HepG2 (cell line): ENCODE results near the gene POLH. TPM values are rescaled to one million over a fixed set of nuclear protein-coding genes. Genes with fewer than 3 reads are reported as not detected.
A peak's percentile ranks its signal among the peaks of the same experiment; 100 is the strongest.

ENCODE experiments used
- AGO2 ChIP-seq: fragments of 200-400 bp; formaldehyde crosslinking; optimal IDR thresholded peaks from 2 replicates; pipeline ENCODE3; 2017; ENCODE audit warnings: mild to moderate bottlenecking, low read depth, low read length, moderate library complexity
- ARNTL ChIP-seq: sonication (generic); formaldehyde crosslinking; IDR thresholded peaks from 2 replicates; pipeline ENCODE4 v1.4.0; 2020; ENCODE audit warnings: mild to moderate bottlenecking, missing genetic modification reagents
- CHD2 ChIP-seq: IDR thresholded peaks from 2 replicates; pipeline ENCODE4 v1.6.1; 2011; ENCODE audit warnings: low read depth, low read length, improper control_type of control experiment
- CREB1 ChIP-seq, 2 experiments: fragments of 450-650 bp in 1 of 2; IDR thresholded peaks; 2 replicates each; pipeline ENCODE4 v1.6.1; 2016 to 2017; ENCODE audit warnings: control low read depth in 1 of 2, mild to moderate bottlenecking in 1 of 2, missing compliant biosample characterization in 1 of 2, missing genetic modification characterization in 1 of 2
- FOSL2 ChIP-seq: sonication (generic); formaldehyde crosslinking; IDR thresholded peaks from 2 replicates; pipeline ENCODE4 v1.4.0; 2020; ENCODE audit warnings: missing genetic modification reagents
- HDAC1 ChIP-seq: sonication (generic); formaldehyde crosslinking; IDR thresholded peaks from 2 replicates; pipeline ENCODE4 v1.5.1; 2020; ENCODE audit warnings: mild to moderate bottlenecking, missing genetic modification reagents
- IRF2 ChIP-seq: IDR thresholded peaks from 2 replicates; pipeline ENCODE4 v1.6.1; 2018; ENCODE audit warnings: missing genetic modification reagents, missing compliant biosample characterization
- KDM5A ChIP-seq: fragments of 200-600 bp; sonication (generic); IDR thresholded peaks from 2 replicates; pipeline ENCODE4 v1.7.0; 2018; ENCODE audit warnings: antibody characterized with exemption, mild to moderate bottlenecking, low read length, borderline replicate concordance
- KLF12 ChIP-seq: sonication (generic); formaldehyde crosslinking; IDR thresholded peaks from 2 replicates; pipeline ENCODE4 v1.4.0; 2020; ENCODE audit warnings: missing genetic modification reagents, borderline replicate concordance
- MTERF4 ChIP-seq: sonication (generic); formaldehyde crosslinking; IDR thresholded peaks from 2 replicates; pipeline ENCODE4 v1.8.0; 2023; ENCODE audit warnings: mild to moderate bottlenecking, missing genetic modification reagents
- NAIF1 ChIP-seq: sonication (generic); formaldehyde crosslinking; IDR thresholded peaks from 2 replicates; pipeline ENCODE4 v1.5.0; 2020; ENCODE audit warnings: mild to moderate bottlenecking, missing genetic modification reagents, borderline replicate concordance
- PAWR ChIP-seq: sonication (generic); formaldehyde crosslinking; IDR thresholded peaks from 2 replicates; pipeline ENCODE4 v1.4.0; 2020; ENCODE audit warnings: missing genetic modification reagents, mild to moderate bottlenecking, borderline replicate concordance
- PHB2 ChIP-seq: fragments of 450-650 bp; IDR thresholded peaks from 2 replicates; pipeline ENCODE4 v1.6.1; 2018; ENCODE audit not compliant: partially characterized antibody
- POGZ ChIP-seq: sonication (generic); formaldehyde crosslinking; IDR thresholded peaks from 2 replicates; pipeline ENCODE4 v1.4.0; 2020; ENCODE audit warnings: mild to moderate bottlenecking, missing genetic modification reagents
- RELA ChIP-seq: sonication (generic); formaldehyde crosslinking; IDR thresholded peaks from 2 replicates; pipeline ENCODE4 v1.4.0; 2020; ENCODE audit warnings: missing genetic modification reagents
- SIN3B ChIP-seq: fragments of 150-350 bp; IDR thresholded peaks from 2 replicates; pipeline ENCODE4 v1.6.1; 2014; ENCODE audit warnings: low read length
- SKIL ChIP-seq: sonication (generic); formaldehyde crosslinking; IDR thresholded peaks from 2 replicates; pipeline ENCODE4 v1.8.0; 2022; ENCODE audit warnings: missing genetic modification reagents, mild to moderate bottlenecking, moderate library complexity, borderline replicate concordance
- SMC3 ChIP-seq: IDR thresholded peaks from 2 replicates; pipeline ENCODE4 v1.6.1; 2011; ENCODE audit warnings: low read length, improper control_type of control experiment
- TBX2 ChIP-seq: sonication (generic); formaldehyde crosslinking; IDR thresholded peaks from 2 replicates; pipeline ENCODE4 v1.5.0; 2020; ENCODE audit warnings: missing genetic modification reagents, mild to moderate bottlenecking, borderline replicate concordance
- THAP7 ChIP-seq: sonication (generic); formaldehyde crosslinking; IDR thresholded peaks from 2 replicates; pipeline ENCODE4 v1.8.1; 2023; ENCODE audit warnings: mild to moderate bottlenecking, missing genetic modification reagents
- polyA plus RNA-seq, 8 experiments: library from polyadenylated mRNA; depleted of rRNA in 3 of 8; stranded (reverse) in 7 of 8; unstranded in 1 of 8; fragments of >200 nt; fragmentation: Illumina TruSeq in 4 of 8; extraction: Trizol in 4 of 8; gene quantifications; 2 replicates each; pipeline versions ENCODE4 v1.2.1 to v1.2.3, GENCODE V29; 2011 to 2016; ENCODE audit warnings: low read depth in 4 of 8, missing spikeins in 1 of 8, mixed read lengths in 1 of 8; ENCODE audit not compliant: insufficient read depth in 1 of 8
- total RNA-seq, 5 experiments: library from RNA; depleted of rRNA; stranded (reverse); fragments of >200 nt; fragmentation: Illumina TruSeq; extraction: Trizol; gene quantifications; 2 replicates each; pipeline ENCODE4 v1.2.3, GENCODE V29; 2016; ENCODE audit warnings: low read depth in 1 of 5
- TF ChIP-seq, protein P1 (sequence below): IDR thresholded peaks from 2 replicates; pipeline ENCODE4 v1.6.1; 2016; ENCODE audit warnings: missing compliant biosample characterization, missing genetic modification reagents, borderline replicate concordance
- TF ChIP-seq, protein P2 (sequence below): sonication (generic); formaldehyde crosslinking; IDR thresholded peaks from 2 replicates; pipeline ENCODE4 v1.4.0; 2020; ENCODE audit warnings: missing genetic modification reagents
- TF ChIP-seq, protein P3 (sequence below): sonication (generic); formaldehyde crosslinking; conservative IDR thresholded peaks from 2 replicates; pipeline ENCODE4 v1.4.0; 2020; ENCODE audit warnings: missing genetic modification reagents

POLH gene
- total and polyA plus RNA-seq, 2 of the 13 experiments (the other 11 are each of a cell fraction or from before 2014, with no cell fraction given), result 11.6 to 25.0 TPM

DNA sequence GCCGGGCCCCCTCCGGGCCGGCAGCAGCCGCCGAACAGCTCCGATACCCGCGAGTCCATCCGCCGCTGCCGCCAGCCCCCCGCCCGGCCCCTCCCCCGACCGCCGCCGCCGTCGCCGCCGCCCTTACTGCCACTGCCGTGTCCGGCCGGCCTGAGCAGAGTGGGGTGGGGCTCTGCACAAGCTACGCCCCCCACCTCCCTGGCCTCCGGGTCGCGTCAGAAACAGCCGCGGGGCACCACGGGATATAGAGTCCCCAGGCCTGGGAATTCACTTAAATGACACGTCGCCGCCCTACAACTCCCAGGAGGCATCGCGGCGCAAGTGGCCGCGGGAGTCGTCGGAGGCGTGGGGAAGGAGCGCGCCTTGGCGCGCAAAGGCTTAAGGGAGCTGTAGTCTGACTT, 53.1 kb downstream of the POLH start, which contains the start of gene GTPBP2 (continued):
- TF ChIP-seq SKIL (no peak), CHD2 (peak; percentile 84), SIN3B (peak; percentile 60; the same call in 1 of the 2 replicates), NAIF1 (CRISPR knock-in tag) (no peak), KLF12 (0 out of 2 replicates have a peak, but pooled peaks have one; percentile 20), IRF2 (CRISPR knock-in tag) (peak; percentile 95), KDM5A (0 out of 2 replicates have a peak, but pooled peaks have one; percentile 36), CREB1 (IDR thresholded peaks at IDR 0.05) (peak; percentile 92), CREB1 (CRISPR knock-in tag; IDR thresholded peaks at IDR 0.05) (peak; percentile 95), THAP7 (CRISPR knock-in tag) (no peak), HDAC1 (peak; percentile 57; the same call in 1 of the 2 replicates), SMC3 (no peak), TBX2 (CRISPR knock-in tag) (peak; percentile 78), POGZ (CRISPR knock-in tag) (peak; percentile 12; the same call in 1 of the 2 replicates), PHB2 (no peak), AGO2 (peak; percentile 33), FOSL2 (CRISPR knock-in tag) (peak; percentile 21), ARNTL (CRISPR knock-in tag) (peak; percentile 51), RELA (no peak), PAWR (CRISPR knock-in tag) (no peak), MTERF4 (CRISPR knock-in tag) (no peak)
- TF ChIP-seq, protein P1, sequence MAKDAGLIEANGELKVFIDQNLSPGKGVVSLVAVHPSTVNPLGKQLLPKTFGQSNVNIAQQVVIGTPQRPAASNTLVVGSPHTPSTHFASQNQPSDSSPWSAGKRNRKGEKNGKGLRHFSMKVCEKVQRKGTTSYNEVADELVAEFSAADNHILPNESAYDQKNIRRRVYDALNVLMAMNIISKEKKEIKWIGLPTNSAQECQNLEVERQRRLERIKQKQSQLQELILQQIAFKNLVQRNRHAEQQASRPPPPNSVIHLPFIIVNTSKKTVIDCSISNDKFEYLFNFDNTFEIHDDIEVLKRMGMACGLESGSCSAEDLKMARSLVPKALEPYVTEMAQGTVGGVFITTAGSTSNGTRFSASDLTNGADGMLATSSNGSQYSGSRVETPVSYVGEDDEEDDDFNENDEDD (CRISPR knock-in tag), result peak; percentile 94; the same call in 1 of the 2 replicates
- TF ChIP-seq, protein P2, sequence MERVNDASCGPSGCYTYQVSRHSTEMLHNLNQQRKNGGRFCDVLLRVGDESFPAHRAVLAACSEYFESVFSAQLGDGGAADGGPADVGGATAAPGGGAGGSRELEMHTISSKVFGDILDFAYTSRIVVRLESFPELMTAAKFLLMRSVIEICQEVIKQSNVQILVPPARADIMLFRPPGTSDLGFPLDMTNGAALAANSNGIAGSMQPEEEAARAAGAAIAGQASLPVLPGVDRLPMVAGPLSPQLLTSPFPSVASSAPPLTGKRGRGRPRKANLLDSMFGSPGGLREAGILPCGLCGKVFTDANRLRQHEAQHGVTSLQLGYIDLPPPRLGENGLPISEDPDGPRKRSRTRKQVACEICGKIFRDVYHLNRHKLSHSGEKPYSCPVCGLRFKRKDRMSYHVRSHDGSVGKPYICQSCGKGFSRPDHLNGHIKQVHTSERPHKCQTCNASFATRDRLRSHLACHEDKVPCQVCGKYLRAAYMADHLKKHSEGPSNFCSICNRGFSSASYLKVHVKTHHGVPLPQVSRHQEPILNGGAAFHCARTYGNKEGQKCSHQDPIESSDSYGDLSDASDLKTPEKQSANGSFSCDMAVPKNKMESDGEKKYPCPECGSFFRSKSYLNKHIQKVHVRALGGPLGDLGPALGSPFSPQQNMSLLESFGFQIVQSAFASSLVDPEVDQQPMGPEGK (CRISPR knock-in tag), result peak; percentile 95
- TF ChIP-seq, protein P3, sequence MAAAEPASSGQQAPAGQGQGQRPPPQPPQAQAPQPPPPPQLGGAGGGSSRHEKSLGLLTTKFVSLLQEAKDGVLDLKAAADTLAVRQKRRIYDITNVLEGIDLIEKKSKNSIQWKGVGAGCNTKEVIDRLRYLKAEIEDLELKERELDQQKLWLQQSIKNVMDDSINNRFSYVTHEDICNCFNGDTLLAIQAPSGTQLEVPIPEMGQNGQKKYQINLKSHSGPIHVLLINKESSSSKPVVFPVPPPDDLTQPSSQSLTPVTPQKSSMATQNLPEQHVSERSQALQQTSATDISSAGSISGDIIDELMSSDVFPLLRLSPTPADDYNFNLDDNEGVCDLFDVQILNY (CRISPR knock-in tag), result peak; percentile 82
